ENCODE results near the gene NECTIN3.

The NECTIN3 gene

GRCh38 chr3:111070772-111071256 is 802 bp upstream of the NECTIN3 start:
- DNase-seq = no peak

GRCh38 chr3:111072031-111072921 is 660 bp downstream of the NECTIN3 start:
- peak in 1 of 2 experiments; percentile 1 for DNase-seq
- no peak for TF ChIP-seq POLR2A (IDR thresholded peaks at IDR 0.05; ENCODE audit: low read length)
- TF ChIP-seq GATA1 (IDR thresholded peaks at IDR 0.05; ENCODE audit: low read depth, low read length) = no peak

More at GRCh38 chr3:111070772-111071256, 802 bp upstream of the NECTIN3 start:
- TF ChIP-seq GATA1 (IDR thresholded peaks at IDR 0.05; ENCODE audit: low read depth, low read length) = no peak
- TF ChIP-seq POLR2A (IDR thresholded peaks at IDR 0.05; ENCODE audit: low read length) = no peak

GRCh38 chr3:111073218-111073617 is 1.6 kb downstream of the NECTIN3 start:
- no peak for DNase-seq
- TF ChIP-seq POLR2A (IDR thresholded peaks at IDR 0.05; ENCODE audit: low read length) = no peak
- TF ChIP-seq GATA1 (IDR thresholded peaks at IDR 0.05; ENCODE audit: low read depth, low read length) = no peak

GRCh38 chr3:111076732-111077131 is 5.1 kb downstream of the NECTIN3 start:
- TF ChIP-seq POLR2A (IDR thresholded peaks at IDR 0.05; ENCODE audit: low read length) (no peak), GATA1 (IDR thresholded peaks at IDR 0.05; ENCODE audit: low read depth, low read length) (no peak)
- DNase-seq = no peak

- DNase-seq = no peak
- no peak for TF ChIP-seq GATA1 (IDR thresholded peaks at IDR 0.05; ENCODE audit: low read depth, low read length)
- TF ChIP-seq POLR2A (IDR thresholded peaks at IDR 0.05; ENCODE audit: low read length) = no peak
These were observed 5.8 kb downstream of the NECTIN3 start for GRCh38 chr3:111077369-111077768.

GRCh38 chr3:111080413-111080812 is 8.8 kb downstream of the NECTIN3 start:
- DNase-seq = peak in 1 of 2 experiments; percentile 2
- no peak for TF ChIP-seq GATA1 (IDR thresholded peaks at IDR 0.05; ENCODE audit: low read depth, low read length)
- TF ChIP-seq POLR2A (IDR thresholded peaks at IDR 0.05; ENCODE audit: low read length) = no peak

- no peak for TF ChIP-seq GATA1 (IDR thresholded peaks at IDR 0.05; ENCODE audit: low read depth, low read length)
- no peak for TF ChIP-seq POLR2A (IDR thresholded peaks at IDR 0.05; ENCODE audit: low read length)
- no peak for DNase-seq
These were observed 9.5 kb downstream of the NECTIN3 start for GRCh38 chr3:111081008-111081545.

GRCh38 chr3:111084911-111085310 is 13.3 kb downstream of the NECTIN3 start:
- TF ChIP-seq GATA1 (IDR thresholded peaks at IDR 0.05; ENCODE audit: low read depth, low read length) (no peak), POLR2A (IDR thresholded peaks at IDR 0.05; ENCODE audit: low read length) (no peak)
- DNase-seq = no peak

- DNase-seq = no peak
- TF ChIP-seq POLR2A (IDR thresholded peaks at IDR 0.05; ENCODE audit: low read length) (no peak), GATA1 (IDR thresholded peaks at IDR 0.05; ENCODE audit: low read depth, low read length) (no peak)
These were observed 16.4 kb downstream of the NECTIN3 start for GRCh38 chr3:111087924-111088469.

- no peak for TF ChIP-seq POLR2A (IDR thresholded peaks at IDR 0.05; ENCODE audit: low read length)
- TF ChIP-seq GATA1 (IDR thresholded peaks at IDR 0.05; ENCODE audit: low read depth, low read length) = no peak
- no peak for DNase-seq
These were observed 25.0 kb downstream of the NECTIN3 start for GRCh38 chr3:111096487-111097209.

GRCh38 chr3:111103807-111104206 is 32.2 kb downstream of the NECTIN3 start:
- DNase-seq = no peak
- TF ChIP-seq GATA1 (IDR thresholded peaks at IDR 0.05; ENCODE audit: low read depth, low read length) = no peak
- no peak for TF ChIP-seq POLR2A (IDR thresholded peaks at IDR 0.05; ENCODE audit: low read length)

GRCh38 chr3:111106993-111107661 is 35.5 kb downstream of the NECTIN3 start:
- DNase-seq = no peak

GRCh38 chr3:111107662-111108035 is 36.0 kb downstream of the NECTIN3 start:
- no peak for DNase-seq
- no peak for TF ChIP-seq GATA1 (IDR thresholded peaks at IDR 0.05; ENCODE audit: low read depth, low read length)
- no peak for TF ChIP-seq POLR2A (IDR thresholded peaks at IDR 0.05; ENCODE audit: low read length)

More at GRCh38 chr3:111106993-111107661, 35.5 kb downstream of the NECTIN3 start:
- TF ChIP-seq GATA1 (IDR thresholded peaks at IDR 0.05; ENCODE audit: low read depth, low read length) (no peak), POLR2A (IDR thresholded peaks at IDR 0.05; ENCODE audit: low read length) (no peak)
